Measurements from ENCODE around the gene RNF31. TPM values are rescaled to one million over a fixed set of nuclear protein-coding genes. Genes with fewer than 3 reads are reported as not detected.
"Not testable (repeated sequence)": the region's sequence is repeated elsewhere in the genome, so short reads cannot be mapped to it uniquely, and the experiment has no call there.

RNF31 gene
- total RNA-seq, 1 donor from 2014 or later, result 88.2 TPM

GRCh38 chr14:24100982-24101494 is 46.3 kb upstream of the RNF31 start:
- no peak for TF ChIP-seq CTCF (IDR thresholded peaks at IDR 0.05; ENCODE audit: partially characterized antibody, unreplicated experiment)
- H3K4me1 Mint-ChIP-seq (ENCODE audit: low read depth, unreplicated experiment), result peaks cover 4% of the 10 kb centered on the region
- no peak for DNase-seq
- H3K9me3 Mint-ChIP-seq (ENCODE audit: unreplicated experiment), result peaks cover 2% of the 10 kb centered on the region
- peak overlapping the region; percentile 20 for H3K4me3 Mint-ChIP-seq (ENCODE audit: unreplicated experiment)
- H3K27me3 Mint-ChIP-seq (ENCODE audit: unreplicated experiment), result peaks cover 3% of the 10 kb centered on the region
- peaks cover 16% of the 10 kb centered on the region for H3K36me3 Mint-ChIP-seq (ENCODE audit: unreplicated experiment)
- no peak overlapping the region for H3K27ac Mint-ChIP-seq (ENCODE audit: unreplicated experiment)

- H3K27ac Mint-ChIP-seq (ENCODE audit: unreplicated experiment), result no peak overlapping the region
- H3K4me3 Mint-ChIP-seq (ENCODE audit: unreplicated experiment), result no peak overlapping the region
- H3K27me3 Mint-ChIP-seq (ENCODE audit: unreplicated experiment), result peaks cover 3% of the 10 kb centered on the region
- H3K9me3 Mint-ChIP-seq (ENCODE audit: unreplicated experiment), result peaks cover 2% of the 10 kb centered on the region
- no peaks in the 10 kb centered on the region for H3K4me1 Mint-ChIP-seq (ENCODE audit: low read depth, unreplicated experiment)
- TF ChIP-seq CTCF (IDR thresholded peaks at IDR 0.05; ENCODE audit: partially characterized antibody, unreplicated experiment), result no peak
- DNase-seq, result no peak
- peaks cover 16% of the 10 kb centered on the region for H3K36me3 Mint-ChIP-seq (ENCODE audit: unreplicated experiment)
Observed at GRCh38 chr14:24102357-24103048, 44.8 kb upstream of the RNF31 start.

GRCh38 chr14:24103451-24103850 is 43.8 kb upstream of the RNF31 start:
- Mint-ChIP-seq H3K4me1 (ENCODE audit: low read depth, unreplicated experiment) (no peaks in the 10 kb centered on the region), H3K27me3 (ENCODE audit: unreplicated experiment) (peaks cover 3% of the 10 kb centered on the region), H3K9me3 (ENCODE audit: unreplicated experiment) (peaks cover 2% of the 10 kb centered on the region), H3K4me3 (ENCODE audit: unreplicated experiment) (peak overlapping the region; percentile 52), H3K27ac (ENCODE audit: unreplicated experiment) (no peak overlapping the region), H3K36me3 (ENCODE audit: unreplicated experiment) (peaks cover 16% of the 10 kb centered on the region)
- no peak for TF ChIP-seq CTCF (IDR thresholded peaks at IDR 0.05; ENCODE audit: partially characterized antibody, unreplicated experiment)
- DNase-seq, result no peak

GRCh38 chr14:24105609-24106239 is 41.6 kb upstream of the RNF31 start:
- not testable (repeated sequence) for H3K9me3 Mint-ChIP-seq (ENCODE audit: unreplicated experiment); H3K27me3 Mint-ChIP-seq (ENCODE audit: unreplicated experiment); H3K4me3 Mint-ChIP-seq (ENCODE audit: unreplicated experiment); DNase-seq; H3K4me1 Mint-ChIP-seq (ENCODE audit: low read depth, unreplicated experiment)
- Mint-ChIP-seq H3K27ac (ENCODE audit: unreplicated experiment) (peak overlapping the region; percentile 2), H3K36me3 (ENCODE audit: unreplicated experiment) (peaks cover 16% of the 10 kb centered on the region)

GRCh38 chr14:24106672-24107271 is 40.5 kb upstream of the RNF31 start:
- H3K27me3 Mint-ChIP-seq (ENCODE audit: unreplicated experiment), result peaks cover 3% of the 10 kb centered on the region
- no peak overlapping the region for H3K27ac Mint-ChIP-seq (ENCODE audit: unreplicated experiment)
- peaks cover 2% of the 10 kb centered on the region for H3K4me1 Mint-ChIP-seq (ENCODE audit: low read depth, unreplicated experiment)
- H3K36me3 Mint-ChIP-seq (ENCODE audit: unreplicated experiment), result peaks cover 16% of the 10 kb centered on the region
- peaks cover 2% of the 10 kb centered on the region for H3K9me3 Mint-ChIP-seq (ENCODE audit: unreplicated experiment)
- no peak for DNase-seq
- no peak for TF ChIP-seq CTCF (IDR thresholded peaks at IDR 0.05; ENCODE audit: partially characterized antibody, unreplicated experiment)
- no peak overlapping the region for H3K4me3 Mint-ChIP-seq (ENCODE audit: unreplicated experiment)

Data from glutamatergic neuron (in vitro differentiated cells).